Fibroblast of lung (primary cell): ENCODE measurements around the gene AMBP.
"Not testable (repeated sequence)": the region's sequence is repeated elsewhere in the genome, so short reads cannot be mapped to it uniquely, and the experiment has no call there.

ENCODE experiments used
- EZH2 ChIP-seq: IDR thresholded peaks from 2 replicates; pipeline ENCODE4 v1.5.1; 2012; ENCODE audit warnings: low read length, control low read depth, mild to moderate bottlenecking; ENCODE audit errors: missing control alignments
- TF ChIP-seq, protein P1 (sequence below), 2 donors: IDR thresholded peaks in 1 of 2; conservative IDR thresholded peaks in 1 of 2; 1 replicate in 1 of 2; 2 replicates in 1 of 2; pipeline ENCODE4 v1.5.1; 2011 to 2012; ENCODE audit warnings: low read length in 2 of 2, control low read depth in 1 of 2, inconsistent platforms in 1 of 2, low read depth in 1 of 2, mild to moderate bottlenecking in 1 of 2

DNA sequence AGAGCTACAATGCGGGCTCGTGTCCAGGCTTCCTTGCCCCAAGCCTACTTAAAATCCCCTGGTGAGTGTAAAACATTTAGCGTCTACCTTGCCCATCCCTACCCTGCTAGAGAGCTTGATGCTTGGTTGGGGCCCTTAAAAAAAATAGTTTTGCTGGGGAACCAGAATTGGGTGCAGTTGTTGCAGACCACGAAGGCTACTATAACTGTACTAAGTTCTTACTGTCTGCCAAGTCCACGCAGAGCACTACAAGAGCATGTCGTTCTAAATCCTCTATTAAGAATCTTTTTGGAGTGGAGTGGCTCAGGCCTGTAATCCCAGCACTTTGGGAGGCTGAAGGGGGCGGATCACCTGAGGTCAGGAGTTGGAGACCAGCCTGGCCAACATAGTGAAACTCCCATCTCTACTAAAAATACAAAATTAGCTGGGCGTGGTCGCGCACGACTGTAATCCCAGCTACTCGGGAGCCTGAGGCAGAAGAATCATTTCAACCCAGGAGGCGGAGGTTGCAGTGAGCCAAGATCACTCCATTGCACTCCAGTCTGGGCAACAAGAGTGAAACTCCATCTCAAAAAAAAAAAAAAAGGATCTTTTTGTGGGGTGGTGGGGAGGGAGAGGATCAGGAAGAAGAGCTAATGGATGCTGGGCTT, 4.8 kb upstream of the AMBP start:
- TF ChIP-seq, protein P1, sequence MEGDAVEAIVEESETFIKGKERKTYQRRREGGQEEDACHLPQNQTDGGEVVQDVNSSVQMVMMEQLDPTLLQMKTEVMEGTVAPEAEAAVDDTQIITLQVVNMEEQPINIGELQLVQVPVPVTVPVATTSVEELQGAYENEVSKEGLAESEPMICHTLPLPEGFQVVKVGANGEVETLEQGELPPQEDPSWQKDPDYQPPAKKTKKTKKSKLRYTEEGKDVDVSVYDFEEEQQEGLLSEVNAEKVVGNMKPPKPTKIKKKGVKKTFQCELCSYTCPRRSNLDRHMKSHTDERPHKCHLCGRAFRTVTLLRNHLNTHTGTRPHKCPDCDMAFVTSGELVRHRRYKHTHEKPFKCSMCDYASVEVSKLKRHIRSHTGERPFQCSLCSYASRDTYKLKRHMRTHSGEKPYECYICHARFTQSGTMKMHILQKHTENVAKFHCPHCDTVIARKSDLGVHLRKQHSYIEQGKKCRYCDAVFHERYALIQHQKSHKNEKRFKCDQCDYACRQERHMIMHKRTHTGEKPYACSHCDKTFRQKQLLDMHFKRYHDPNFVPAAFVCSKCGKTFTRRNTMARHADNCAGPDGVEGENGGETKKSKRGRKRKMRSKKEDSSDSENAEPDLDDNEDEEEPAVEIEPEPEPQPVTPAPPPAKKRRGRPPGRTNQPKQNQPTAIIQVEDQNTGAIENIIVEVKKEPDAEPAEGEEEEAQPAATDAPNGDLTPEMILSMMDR (conservative IDR thresholded peaks at IDR 0.05 in 1 of 2, IDR thresholded peaks at IDR 0.05 in 1 of 2; ENCODE audit: low read depth in 1 of 2, low read length in 2 of 2), result not testable (repeated sequence)
- not testable (repeated sequence) for TF ChIP-seq EZH2
